OCI-LY7 (cell line): ENCODE results near the gene LMX1B.

Experiments used
- EZH2phosphoT487 ChIP-seq: fragments of 200-600 bp; sonication (generic); IDR thresholded peaks from 2 replicates; pipeline ENCODE4 v1.6.1; 2018; ENCODE audit warnings: low read depth, borderline replicate concordance, mild to moderate bottlenecking, mixed run types, antibody characterized with exemption, low read length, moderate library complexity, mixed read lengths
- TF ChIP-seq, protein P1 (sequence below): fragments of 200-600 bp; sonication (generic); conservative IDR thresholded peaks from 2 replicates; pipeline ENCODE4 v1.5.1; 2014; ENCODE audit warnings: mild to moderate bottlenecking, antibody characterized with exemption, low read length, moderate library complexity, mixed read lengths

DNA sequence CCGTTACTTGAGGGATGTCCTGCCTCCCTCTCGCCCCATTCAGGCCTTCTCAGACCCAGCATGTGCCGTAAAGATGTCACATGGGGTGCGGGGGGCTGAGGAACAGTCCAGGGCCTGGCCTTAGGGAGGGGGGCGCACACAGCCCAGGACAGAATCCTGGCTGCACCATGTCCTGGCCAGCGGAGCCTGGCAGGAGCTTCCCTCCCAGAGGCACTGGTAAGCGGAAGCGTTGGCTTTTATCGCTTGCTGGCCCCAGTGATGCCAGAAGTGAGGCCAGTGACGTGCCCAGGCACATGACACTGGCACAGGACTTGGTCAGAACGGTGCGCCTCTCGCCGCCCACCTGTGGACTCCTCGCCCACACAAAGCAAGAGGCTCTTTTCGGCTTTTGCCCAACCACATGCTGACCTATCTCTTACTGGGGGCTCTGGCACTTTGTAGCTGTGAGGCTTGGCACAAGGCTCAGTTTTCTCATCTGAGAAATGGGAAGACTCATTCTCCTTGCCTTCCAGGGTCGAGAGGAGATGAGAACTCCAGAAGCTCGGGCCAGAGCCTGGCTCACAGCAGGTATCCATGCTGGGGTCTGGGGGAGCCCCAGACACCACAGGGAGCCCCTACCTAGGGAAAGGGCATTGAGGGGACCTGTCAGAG is 59.0 kb downstream of the LMX1B start:
- TF ChIP-seq, protein P1, sequence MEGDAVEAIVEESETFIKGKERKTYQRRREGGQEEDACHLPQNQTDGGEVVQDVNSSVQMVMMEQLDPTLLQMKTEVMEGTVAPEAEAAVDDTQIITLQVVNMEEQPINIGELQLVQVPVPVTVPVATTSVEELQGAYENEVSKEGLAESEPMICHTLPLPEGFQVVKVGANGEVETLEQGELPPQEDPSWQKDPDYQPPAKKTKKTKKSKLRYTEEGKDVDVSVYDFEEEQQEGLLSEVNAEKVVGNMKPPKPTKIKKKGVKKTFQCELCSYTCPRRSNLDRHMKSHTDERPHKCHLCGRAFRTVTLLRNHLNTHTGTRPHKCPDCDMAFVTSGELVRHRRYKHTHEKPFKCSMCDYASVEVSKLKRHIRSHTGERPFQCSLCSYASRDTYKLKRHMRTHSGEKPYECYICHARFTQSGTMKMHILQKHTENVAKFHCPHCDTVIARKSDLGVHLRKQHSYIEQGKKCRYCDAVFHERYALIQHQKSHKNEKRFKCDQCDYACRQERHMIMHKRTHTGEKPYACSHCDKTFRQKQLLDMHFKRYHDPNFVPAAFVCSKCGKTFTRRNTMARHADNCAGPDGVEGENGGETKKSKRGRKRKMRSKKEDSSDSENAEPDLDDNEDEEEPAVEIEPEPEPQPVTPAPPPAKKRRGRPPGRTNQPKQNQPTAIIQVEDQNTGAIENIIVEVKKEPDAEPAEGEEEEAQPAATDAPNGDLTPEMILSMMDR: no peak
- no peak for TF ChIP-seq EZH2phosphoT487
